ENCODE data around the gene MXI1.
"Not testable (repeated sequence)": the region's sequence is repeated elsewhere in the genome, so short reads cannot be mapped to it uniquely, and the experiment has no call there.

Gene MXI1

GRCh38 chr10:110242511-110242910 lies 35.1 kb downstream of the MXI1 start:
- DNase-seq, result no peak

GRCh38 chr10:110244550-110244949 lies 37.1 kb downstream of the MXI1 start:
- no peak for DNase-seq

GRCh38 chr10:110247833-110248232 lies 40.4 kb downstream of the MXI1 start:
- not testable (repeated sequence) for DNase-seq

- DNase-seq, result not testable (repeated sequence)
Observed at GRCh38 chr10:110249489-110249888, 42.1 kb downstream of the MXI1 start.

- DNase-seq, result not testable (repeated sequence)
Observed at GRCh38 chr10:110251392-110251791, 44.0 kb downstream of the MXI1 start.

GRCh38 chr10:110252151-110252550 lies 44.7 kb downstream of the MXI1 start:
- DNase-seq, result no peak

GRCh38 chr10:110254467-110254866 lies 47.1 kb downstream of the MXI1 start:
- DNase-seq, result no peak

GRCh38 chr10:110258542-110258941 lies 51.1 kb downstream of the MXI1 start:
- DNase-seq, result no peak

GRCh38 chr10:110259317-110259716 lies 51.9 kb downstream of the MXI1 start:
- DNase-seq, result no peak

GRCh38 chr10:110260746-110261477 lies 53.5 kb downstream of the MXI1 start:
- DNase-seq, result no peak

- no peak for DNase-seq
Observed at GRCh38 chr10:110263164-110263563, 55.8 kb downstream of the MXI1 start.

GRCh38 chr10:110265573-110266193 lies 58.3 kb downstream of the MXI1 start:
- DNase-seq, result no peak

GRCh38 chr10:110267276-110267675 lies 59.9 kb downstream of the MXI1 start:
- no peak for DNase-seq

- DNase-seq, result no peak
Observed at GRCh38 chr10:110268442-110268841, 61.0 kb downstream of the MXI1 start.

- DNase-seq, result no peak
Observed at GRCh38 chr10:110268971-110269370, 61.6 kb downstream of the MXI1 start.

GRCh38 chr10:110269374-110270318 lies 62.2 kb downstream of the MXI1 start:
- DNase-seq, result no peak

GRCh38 chr10:110272995-110273394 lies 65.6 kb downstream of the MXI1 start:
- not testable (repeated sequence) for DNase-seq

GRCh38 chr10:110273474-110273873 lies 66.1 kb downstream of the MXI1 start:
- peak; percentile 37 for DNase-seq

GRCh38 chr10:110274072-110274627 lies 66.7 kb downstream of the MXI1 start:
- no peak for DNase-seq

- DNase-seq, result no peak
Observed at GRCh38 chr10:110274647-110275046, 67.2 kb downstream of the MXI1 start.

GRCh38 chr10:110275128-110275729 lies 67.8 kb downstream of the MXI1 start:
- DNase-seq, result no peak

- DNase-seq, result no peak
Observed at GRCh38 chr10:110276603-110277002, 69.2 kb downstream of the MXI1 start.

- no peak for DNase-seq
Observed at GRCh38 chr10:110277591-110277990, 70.2 kb downstream of the MXI1 start.

Measured in stimulated activated CD8-positive, alpha-beta memory T cell treated with anti-CD3 and anti-CD28 coated beads, Interleukin-4, amount 100 ng/mL, for 48 hours (primary cell).